ENCODE data around the gene TSHZ3. TPM values are rescaled to one million over a fixed set of nuclear protein-coding genes. Genes with fewer than 3 reads are reported as not detected.

TSHZ3 gene
- total RNA-seq, 4 donors from 2014 or later, result 4.9 to 8.1 (median 7.5) TPM

DNA sequence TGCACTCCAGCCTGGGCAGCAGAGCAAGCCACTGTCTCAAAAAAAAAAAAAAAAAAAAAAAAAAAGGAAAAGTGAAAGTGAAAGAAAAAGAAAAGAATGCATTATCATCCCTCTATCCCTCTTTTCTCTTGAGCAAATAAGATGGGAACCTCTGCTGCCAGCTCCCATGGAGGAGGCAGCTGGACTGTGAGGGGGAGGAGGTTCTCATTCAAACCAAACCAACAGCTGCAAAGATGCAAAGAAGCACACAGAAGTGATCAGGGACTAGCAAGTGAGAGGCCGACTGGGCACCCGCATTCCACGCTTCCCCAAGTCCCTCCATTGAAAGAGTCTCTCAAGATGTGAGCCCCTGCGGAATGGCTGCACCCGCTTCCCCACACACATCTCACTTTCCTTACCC lies 63.5 kb downstream of the TSHZ3 start:
- no peak for TF ChIP-seq CTCF (IDR thresholded peaks at IDR 0.05; ENCODE audit: low read depth)

GRCh38 chr19:31284621-31285020 lies 64.6 kb downstream of the TSHZ3 start:
- TF ChIP-seq CTCF (IDR thresholded peaks at IDR 0.05; ENCODE audit: low read depth), result no peak

GRCh38 chr19:31283701-31284100 lies 65.5 kb downstream of the TSHZ3 start:
- no peak for TF ChIP-seq CTCF (IDR thresholded peaks at IDR 0.05; ENCODE audit: low read depth)

- TF ChIP-seq CTCF (IDR thresholded peaks at IDR 0.05; ENCODE audit: low read depth), result no peak
These were observed 66.9 kb downstream of the TSHZ3 start for GRCh38 chr19:31282346-31282745.

DNA sequence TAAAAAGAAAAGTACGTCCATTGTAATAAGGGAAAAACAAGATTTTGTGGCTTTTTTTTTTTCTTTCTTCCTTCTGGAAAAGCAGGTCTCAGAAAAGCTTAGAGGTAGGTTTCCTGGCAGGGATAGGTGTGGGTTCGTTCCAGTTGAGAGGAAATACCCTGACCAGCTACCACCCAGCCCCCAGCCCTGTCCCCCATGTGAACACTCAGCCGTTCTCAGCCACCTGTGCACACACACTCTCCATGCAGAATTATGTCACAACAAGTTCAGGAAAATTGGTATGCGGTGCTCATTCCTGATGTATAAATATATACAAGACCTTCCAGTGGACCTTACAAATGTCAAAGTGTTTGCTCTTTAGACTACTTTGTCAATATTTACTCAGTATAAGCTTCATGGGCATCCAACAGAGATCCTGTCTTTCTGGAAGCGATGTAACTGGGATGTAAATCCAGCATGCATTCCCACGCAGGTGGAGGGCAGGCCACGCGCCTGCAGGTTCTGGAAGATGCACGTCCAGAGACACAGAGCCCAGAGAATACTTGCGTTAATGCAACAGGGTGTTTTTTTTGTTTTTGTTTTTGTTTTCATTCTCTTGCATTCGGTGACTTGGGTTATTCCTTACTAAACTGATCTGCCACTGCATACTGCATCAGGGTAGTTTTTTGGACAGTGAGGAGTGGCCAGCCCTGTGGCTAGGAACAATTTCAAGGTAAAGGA lies 68.8 kb downstream of the TSHZ3 start:
- TF ChIP-seq CTCF (IDR thresholded peaks at IDR 0.05; ENCODE audit: low read depth), result no peak

GRCh38 chr19:31279436-31279765 lies 69.8 kb downstream of the TSHZ3 start:
- no peak for TF ChIP-seq CTCF (IDR thresholded peaks at IDR 0.05; ENCODE audit: low read depth)

- no peak for TF ChIP-seq CTCF (IDR thresholded peaks at IDR 0.05; ENCODE audit: low read depth)
These were observed 70.4 kb downstream of the TSHZ3 start for GRCh38 chr19:31278555-31279435.
